Neural progenitor cell (in vitro differentiated cells): ENCODE data around the gene ADRB1.

Source experiments
- EZH2 ChIP-seq: fragments of 200-600 bp; sonication (generic); IDR thresholded peaks from 2 replicates; pipeline ENCODE4 v1.6.1; 2017; ENCODE audit warnings: antibody characterized with exemption, mild to moderate bottlenecking, moderate library complexity
- EZH2phosphoT487 ChIP-seq: fragments of 200-600 bp; sonication (generic); IDR thresholded peaks from 2 replicates; pipeline ENCODE4 v1.6.1; 2017; ENCODE audit warnings: antibody characterized with exemption
- TF ChIP-seq, protein P1 (sequence below): fragments of 200-600 bp; sonication (generic); IDR thresholded peaks from 2 replicates; pipeline ENCODE4 v1.5.1; 2017; ENCODE audit warnings: antibody characterized with exemption, mild to moderate bottlenecking

DNA sequence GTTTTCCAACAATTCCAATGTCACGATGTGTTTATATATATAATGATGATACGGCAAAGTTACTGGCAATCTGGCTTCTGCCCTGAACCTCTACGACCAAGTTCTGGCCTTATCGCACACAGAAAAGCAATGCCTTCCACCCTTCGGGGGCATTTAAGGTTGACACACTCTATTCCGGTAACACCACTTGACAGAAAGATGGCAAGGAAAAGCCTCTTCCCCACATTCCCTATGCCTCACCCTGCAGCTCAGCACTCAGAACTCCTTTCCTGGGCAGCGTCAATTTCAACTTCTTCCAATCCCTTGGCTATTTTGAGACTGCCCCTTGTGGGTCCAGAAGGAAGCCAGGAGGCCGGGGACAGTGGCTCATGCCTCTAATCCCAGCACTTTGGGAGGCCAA, 2.5 kb upstream of the ADRB1 start:
- TF ChIP-seq, protein P1, sequence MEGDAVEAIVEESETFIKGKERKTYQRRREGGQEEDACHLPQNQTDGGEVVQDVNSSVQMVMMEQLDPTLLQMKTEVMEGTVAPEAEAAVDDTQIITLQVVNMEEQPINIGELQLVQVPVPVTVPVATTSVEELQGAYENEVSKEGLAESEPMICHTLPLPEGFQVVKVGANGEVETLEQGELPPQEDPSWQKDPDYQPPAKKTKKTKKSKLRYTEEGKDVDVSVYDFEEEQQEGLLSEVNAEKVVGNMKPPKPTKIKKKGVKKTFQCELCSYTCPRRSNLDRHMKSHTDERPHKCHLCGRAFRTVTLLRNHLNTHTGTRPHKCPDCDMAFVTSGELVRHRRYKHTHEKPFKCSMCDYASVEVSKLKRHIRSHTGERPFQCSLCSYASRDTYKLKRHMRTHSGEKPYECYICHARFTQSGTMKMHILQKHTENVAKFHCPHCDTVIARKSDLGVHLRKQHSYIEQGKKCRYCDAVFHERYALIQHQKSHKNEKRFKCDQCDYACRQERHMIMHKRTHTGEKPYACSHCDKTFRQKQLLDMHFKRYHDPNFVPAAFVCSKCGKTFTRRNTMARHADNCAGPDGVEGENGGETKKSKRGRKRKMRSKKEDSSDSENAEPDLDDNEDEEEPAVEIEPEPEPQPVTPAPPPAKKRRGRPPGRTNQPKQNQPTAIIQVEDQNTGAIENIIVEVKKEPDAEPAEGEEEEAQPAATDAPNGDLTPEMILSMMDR: no peak
- no peak for TF ChIP-seq EZH2phosphoT487
- TF ChIP-seq EZH2: no peak
